ENCODE measurements around the gene GDPD2.

GRCh38 chrX:70422851-70423341, at the start of gene GDPD2:
- TF ChIP-seq, protein P1, sequence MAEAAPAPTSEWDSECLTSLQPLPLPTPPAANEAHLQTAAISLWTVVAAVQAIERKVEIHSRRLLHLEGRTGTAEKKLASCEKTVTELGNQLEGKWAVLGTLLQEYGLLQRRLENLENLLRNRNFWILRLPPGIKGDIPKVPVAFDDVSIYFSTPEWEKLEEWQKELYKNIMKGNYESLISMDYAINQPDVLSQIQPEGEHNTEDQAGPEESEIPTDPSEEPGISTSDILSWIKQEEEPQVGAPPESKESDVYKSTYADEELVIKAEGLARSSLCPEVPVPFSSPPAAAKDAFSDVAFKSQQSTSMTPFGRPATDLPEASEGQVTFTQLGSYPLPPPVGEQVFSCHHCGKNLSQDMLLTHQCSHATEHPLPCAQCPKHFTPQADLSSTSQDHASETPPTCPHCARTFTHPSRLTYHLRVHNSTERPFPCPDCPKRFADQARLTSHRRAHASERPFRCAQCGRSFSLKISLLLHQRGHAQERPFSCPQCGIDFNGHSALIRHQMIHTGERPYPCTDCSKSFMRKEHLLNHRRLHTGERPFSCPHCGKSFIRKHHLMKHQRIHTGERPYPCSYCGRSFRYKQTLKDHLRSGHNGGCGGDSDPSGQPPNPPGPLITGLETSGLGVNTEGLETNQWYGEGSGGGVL (tag by site-specific recombination; IDR thresholded peaks at IDR 0.05) = peak; percentile 76
- TF ChIP-seq CTCF (tag by site-specific recombination; IDR thresholded peaks at IDR 0.05) (peak; percentile 75), ZNF175 (tag by site-specific recombination; IDR thresholded peaks at IDR 0.05) (no peak), ZNF610 (tag by site-specific recombination; IDR thresholded peaks at IDR 0.05; ENCODE audit: borderline replicate concordance) (no peak), RBAK (tag by site-specific recombination; IDR thresholded peaks at IDR 0.05) (no peak), ZNF707 (tag by site-specific recombination; IDR thresholded peaks at IDR 0.05) (no peak), ZFP37 (tag by site-specific recombination; IDR thresholded peaks at IDR 0.05) (no peak), ZNF350 (tag by site-specific recombination; IDR thresholded peaks at IDR 0.05) (no peak), BCL11A (tag by site-specific recombination; IDR thresholded peaks at IDR 0.05; ENCODE audit: low read depth) (no peak)
- TF ChIP-seq, protein P2, sequence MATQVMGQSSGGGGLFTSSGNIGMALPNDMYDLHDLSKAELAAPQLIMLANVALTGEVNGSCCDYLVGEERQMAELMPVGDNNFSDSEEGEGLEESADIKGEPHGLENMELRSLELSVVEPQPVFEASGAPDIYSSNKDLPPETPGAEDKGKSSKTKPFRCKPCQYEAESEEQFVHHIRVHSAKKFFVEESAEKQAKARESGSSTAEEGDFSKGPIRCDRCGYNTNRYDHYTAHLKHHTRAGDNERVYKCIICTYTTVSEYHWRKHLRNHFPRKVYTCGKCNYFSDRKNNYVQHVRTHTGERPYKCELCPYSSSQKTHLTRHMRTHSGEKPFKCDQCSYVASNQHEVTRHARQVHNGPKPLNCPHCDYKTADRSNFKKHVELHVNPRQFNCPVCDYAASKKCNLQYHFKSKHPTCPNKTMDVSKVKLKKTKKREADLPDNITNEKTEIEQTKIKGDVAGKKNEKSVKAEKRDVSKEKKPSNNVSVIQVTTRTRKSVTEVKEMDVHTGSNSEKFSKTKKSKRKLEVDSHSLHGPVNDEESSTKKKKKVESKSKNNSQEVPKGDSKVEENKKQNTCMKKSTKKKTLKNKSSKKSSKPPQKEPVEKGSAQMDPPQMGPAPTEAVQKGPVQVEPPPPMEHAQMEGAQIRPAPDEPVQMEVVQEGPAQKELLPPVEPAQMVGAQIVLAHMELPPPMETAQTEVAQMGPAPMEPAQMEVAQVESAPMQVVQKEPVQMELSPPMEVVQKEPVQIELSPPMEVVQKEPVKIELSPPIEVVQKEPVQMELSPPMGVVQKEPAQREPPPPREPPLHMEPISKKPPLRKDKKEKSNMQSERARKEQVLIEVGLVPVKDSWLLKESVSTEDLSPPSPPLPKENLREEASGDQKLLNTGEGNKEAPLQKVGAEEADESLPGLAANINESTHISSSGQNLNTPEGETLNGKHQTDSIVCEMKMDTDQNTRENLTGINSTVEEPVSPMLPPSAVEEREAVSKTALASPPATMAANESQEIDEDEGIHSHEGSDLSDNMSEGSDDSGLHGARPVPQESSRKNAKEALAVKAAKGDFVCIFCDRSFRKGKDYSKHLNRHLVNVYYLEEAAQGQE (tag by site-specific recombination; IDR thresholded peaks at IDR 0.05) = no peak
